Measurements from ENCODE around the gene SYT7. TPM values are rescaled to one million over a fixed set of nuclear protein-coding genes. Genes with fewer than 3 reads are reported as not detected.

Gene SYT7
- total and polyA plus RNA-seq, 11 donors: 12.4 to 34.7 (median 17.4) TPM

- no peaks in the 10 kb centered on the region for H3K27me3 ChIP-seq
- peak overlapping the region in 5 of 12 donors; percentile 57 to 87 (median 77) for H3K27ac ChIP-seq
- H3K9me3 ChIP-seq: no peaks in the 10 kb centered on the region
- DNase-seq: no peak
- no peak for TF ChIP-seq CTCF (IDR thresholded peaks at IDR 0.05)
- TF ChIP-seq POLR2A (IDR thresholded peaks at IDR 0.05): no peak
- WGBS, 4 donors: 87 to 100% (median 98%) methylated on average over 1 of the region's 1 CpG
- H3K4me1 ChIP-seq: peaks cover 0 to 53% (median 19%) of the 10 kb centered on the region in 12 donors
- no peak for ATAC-seq
- no peaks in the 10 kb centered on the region for H3K36me3 ChIP-seq
- intact Hi-C loops (cut with DNase I): no loop called here
- no peak overlapping the region for H3K4me3 ChIP-seq
Measured at GRCh38 chr11:61596542-61596941, 15.7 kb upstream of the SYT7 start.

GRCh38 chr11:61594907-61595257 is 14.0 kb upstream of the SYT7 start:
- H3K27ac ChIP-seq: peak overlapping the region in 11 of 12 donors; percentile 32 to 87 (median 59)
- no peaks in the 10 kb centered on the region for H3K27me3 ChIP-seq
- intact Hi-C loops (cut with DNase I): no loop called here
- H3K4me1 ChIP-seq: peaks cover 0 to 43% (median 19%) of the 10 kb centered on the region in 12 donors
- TF ChIP-seq POLR2A (IDR thresholded peaks at IDR 0.05) (no peak), CTCF (IDR thresholded peaks at IDR 0.05) (no peak)
- peak overlapping the region in 1 of 12 donors; percentile 7 for H3K4me3 ChIP-seq
- no peaks in the 10 kb centered on the region for H3K36me3 ChIP-seq
- WGBS, 4 donors: 46 to 73% (median 57%) methylated on average over 5 of the region's 5 CpGs
- H3K9me3 ChIP-seq: no peaks in the 10 kb centered on the region
- DNase-seq (no peak), ATAC-seq (no peak)

GRCh38 chr11:61593151-61593550 is 12.3 kb upstream of the SYT7 start:
- 94 to 100% (median 98%) methylated on average over 2 of the region's 2 CpGs for WGBS, 4 donors
- intact Hi-C loops (cut with DNase I): no loop called here
- H3K27ac ChIP-seq: no peak overlapping the region

GRCh38 chr11:61592176-61592575 is 11.3 kb upstream of the SYT7 start:
- DNase-seq (no peak), ATAC-seq (no peak)
- peaks cover under 1 to 38% (median 21%) of the 10 kb centered on the region in 12 donors for H3K4me1 ChIP-seq
- H3K27ac ChIP-seq: no peak overlapping the region
- WGBS, 4 donors: 68 to 71% (median 69%) methylated on average over 7 of the region's 7 CpGs
- intact Hi-C loops (cut with DNase I): no loop called here
- H3K27me3 ChIP-seq: peaks cover 0 to 19% (median 0%) of the 10 kb centered on the region in 9 donors
- TF ChIP-seq CTCF (IDR thresholded peaks at IDR 0.05) (no peak), POLR2A (IDR thresholded peaks at IDR 0.05) (no peak)
- no peaks in the 10 kb centered on the region for H3K36me3 ChIP-seq
- no peaks in the 10 kb centered on the region for H3K9me3 ChIP-seq
- no peak overlapping the region for H3K4me3 ChIP-seq

More at GRCh38 chr11:61593151-61593550, 12.3 kb upstream of the SYT7 start:
- H3K4me1 ChIP-seq: peaks cover 2 to 37% (median 16%) of the 10 kb centered on the region in 12 donors
- peaks cover 0 to 9% (median 0%) of the 10 kb centered on the region in 9 donors for H3K27me3 ChIP-seq
- H3K4me3 ChIP-seq: no peak overlapping the region
- DNase-seq: no peak
- H3K36me3 ChIP-seq: no peaks in the 10 kb centered on the region
- TF ChIP-seq CTCF (IDR thresholded peaks at IDR 0.05) (no peak), POLR2A (IDR thresholded peaks at IDR 0.05) (no peak)
- H3K9me3 ChIP-seq: no peaks in the 10 kb centered on the region
- no peak for ATAC-seq

Measured in heart left ventricle (tissue), 16 donors.